Mesenchymal stem cell (in vitro differentiated cells and primary cell): ENCODE data around the gene MATN1.

Experiments
- DNase-seq: peaks from one replicate; pipeline ENCODE4 v3.0.0-alpha.2; 2013
- H2AFZ ChIP-seq: one replicate; pipeline ENCODE4 v1.6.1; 2013; ENCODE audit warnings: low read depth, mild to moderate bottlenecking, control low read depth, inconsistent platforms, low read length, moderate library complexity
- H2AK5ac ChIP-seq: 2 replicates; pipeline ENCODE4 v1.6.1; 2013; ENCODE audit warnings: low read length, moderate library complexity, mild to moderate bottlenecking, inconsistent platforms; ENCODE audit not compliant: severe bottlenecking
- H2BK120ac ChIP-seq: one replicate; pipeline ENCODE4 v1.6.1; 2013; ENCODE audit warnings: low read depth, mild to moderate bottlenecking, inconsistent platforms, low read length, moderate library complexity
- H2BK12ac ChIP-seq, 2 experiments: one replicate each; pipeline ENCODE4 v1.6.1; 2013; ENCODE audit warnings: inconsistent platforms in 2 of 2, low read length in 2 of 2, mild to moderate bottlenecking in 2 of 2, moderate library complexity in 2 of 2, control low read depth in 1 of 2
- H2BK15ac ChIP-seq: one replicate; pipeline ENCODE4 v1.6.1; 2013; ENCODE audit warnings: mild to moderate bottlenecking, low read depth, inconsistent platforms; ENCODE audit not compliant: poor library complexity, severe bottlenecking
- H2BK5ac ChIP-seq: 2 replicates; pipeline ENCODE4 v1.6.1; 2013; ENCODE audit warnings: low read depth, mild to moderate bottlenecking, low read length, control low read depth, inconsistent platforms; ENCODE audit not compliant: poor library complexity, severe bottlenecking
- H3K14ac ChIP-seq, 2 experiments: one replicate each; pipeline ENCODE4 v1.6.1; 2013; ENCODE audit warnings: inconsistent platforms in 2 of 2, low read length in 2 of 2, control low read depth in 1 of 2, mild to moderate bottlenecking in 1 of 2, moderate library complexity in 1 of 2
- H3K18ac ChIP-seq, 2 experiments: one replicate each; pipeline ENCODE4 v1.6.1; 2013; ENCODE audit warnings: inconsistent platforms in 2 of 2, low read length in 2 of 2, control low read depth in 1 of 2, low read depth in 1 of 2, mild to moderate bottlenecking in 1 of 2
- H3K23ac ChIP-seq, 2 experiments: one replicate each; pipeline ENCODE4 v1.6.1; 2013; ENCODE audit warnings: inconsistent platforms in 2 of 2, low read length in 2 of 2, mild to moderate bottlenecking in 2 of 2, moderate library complexity in 2 of 2, control low read depth in 1 of 2
- H3K27ac ChIP-seq: 2 replicates; pipeline ENCODE4 v1.5.1; 2013; ENCODE audit warnings: mild to moderate bottlenecking, moderate library complexity, low read length, control low read depth, inconsistent platforms; ENCODE audit not compliant: poor library complexity, severe bottlenecking
- H3K27me3 ChIP-seq, 2 experiments: 2 replicates each; pipeline versions ENCODE4 v1.6.1 to v1.7.0; 2013; ENCODE audit warnings: low read length in 2 of 2, mild to moderate bottlenecking in 2 of 2, moderate library complexity in 2 of 2, control low read depth in 1 of 2, inconsistent platforms in 1 of 2; ENCODE audit not compliant: control insufficient read depth in 1 of 2, insufficient read depth in 1 of 2
- H3K36me3 ChIP-seq, 2 experiments: 2 replicates each; pipeline versions ENCODE4 v1.6.1 to v1.7.0; 2013; ENCODE audit warnings: low read length in 2 of 2, control low read depth in 1 of 2, inconsistent platforms in 1 of 2, low read depth in 1 of 2, mild to moderate bottlenecking in 1 of 2; ENCODE audit not compliant: insufficient read depth in 2 of 2, control insufficient read depth in 1 of 2
- H3K4ac ChIP-seq, 2 experiments: one replicate each; pipeline ENCODE4 v1.6.1; 2013; ENCODE audit warnings: inconsistent platforms in 2 of 2, low read length in 2 of 2, mild to moderate bottlenecking in 2 of 2, moderate library complexity in 2 of 2, control low read depth in 1 of 2, low read depth in 1 of 2
- H3K4me1 ChIP-seq: 2 replicates; pipeline ENCODE4 v1.6.1; 2013; ENCODE audit warnings: low read depth, low read length, control low read depth; ENCODE audit not compliant: control insufficient read depth, insufficient read depth
- H3K4me2 ChIP-seq: 2 replicates; pipeline ENCODE4 v1.6.1; 2013; ENCODE audit warnings: low read length, mild to moderate bottlenecking, inconsistent platforms; ENCODE audit not compliant: poor library complexity, severe bottlenecking
- H3K4me3 ChIP-seq, 2 experiments: 2 replicates each; pipeline versions ENCODE4 v1.5.1 to v1.7.0; 2013; ENCODE audit warnings: low read length in 2 of 2, mild to moderate bottlenecking in 2 of 2, control low read depth in 1 of 2, low read depth in 1 of 2; ENCODE audit not compliant: insufficient read depth in 1 of 2
- H3K79me1 ChIP-seq: replicated peaks from 2 replicates; pipeline ENCODE4 v1.6.1; 2013; ENCODE audit warnings: mild to moderate bottlenecking, control low read depth, low read length, inconsistent platforms; ENCODE audit not compliant: poor library complexity, severe bottlenecking
- H3K9ac ChIP-seq: 2 replicates; pipeline ENCODE4 v1.7.0; 2013; ENCODE audit warnings: mild to moderate bottlenecking, low read length, moderate library complexity
- H3K9me3 ChIP-seq: 2 replicates; pipeline ENCODE4 v1.7.0; 2013; ENCODE audit warnings: mild to moderate bottlenecking, low read length; ENCODE audit not compliant: control insufficient read depth
- H4K8ac ChIP-seq: one replicate; pipeline ENCODE4 v1.6.1; 2013; ENCODE audit warnings: inconsistent platforms, mild to moderate bottlenecking, low read length, moderate library complexity
- H4K91ac ChIP-seq: one replicate; pipeline ENCODE4 v1.6.1; 2013; ENCODE audit warnings: mild to moderate bottlenecking, low read length, inconsistent platforms
- WGBS: methylation state at CpG from one replicate; pipeline ENCODE4 v1.1.7; 2013; ENCODE audit warnings: mixed read lengths; 5-methylcytosine and 5-hydroxymethylcytosine counted together

MATN1 gene

GRCh38 chr1:30748699-30749401, 25.5 kb upstream of the MATN1 start:
- Histone ChIP-seq H4K91ac (peak overlapping the region; percentile 43), H3K4ac (peak overlapping the region in 1 of 2 experiments; percentile 21), H2BK120ac (peak overlapping the region; percentile 21), H4K8ac (peak overlapping the region; percentile 1), H3K36me3 (no peaks in the 10 kb centered on the region), H2BK15ac (peak overlapping the region; percentile 50), H2AFZ (no peak overlapping the region), H3K14ac (no peak overlapping the region), H2BK12ac (no peak overlapping the region), H3K23ac (no peak overlapping the region), H3K27ac (peak overlapping the region; percentile 61), H2AK5ac (peak overlapping the region; percentile 80), H2BK5ac (no peak overlapping the region), H3K4me2 (no peak overlapping the region), H3K27me3 (peaks cover 0 to 37% of the 10 kb centered on the region in 2 experiments), H3K9me3 (no peaks in the 10 kb centered on the region), H3K18ac (peak overlapping the region; percentile 68 to 76), H3K4me1 (peaks cover 22% of the 10 kb centered on the region), H3K4me3 (no peak overlapping the region), H3K79me1 (no peaks in the 10 kb centered on the region), H3K9ac (peak overlapping the region; percentile 10)
- peak; percentile 12 for DNase-seq
- 87% methylated on average over 15 of the region's 16 CpGs for WGBS

DNA sequence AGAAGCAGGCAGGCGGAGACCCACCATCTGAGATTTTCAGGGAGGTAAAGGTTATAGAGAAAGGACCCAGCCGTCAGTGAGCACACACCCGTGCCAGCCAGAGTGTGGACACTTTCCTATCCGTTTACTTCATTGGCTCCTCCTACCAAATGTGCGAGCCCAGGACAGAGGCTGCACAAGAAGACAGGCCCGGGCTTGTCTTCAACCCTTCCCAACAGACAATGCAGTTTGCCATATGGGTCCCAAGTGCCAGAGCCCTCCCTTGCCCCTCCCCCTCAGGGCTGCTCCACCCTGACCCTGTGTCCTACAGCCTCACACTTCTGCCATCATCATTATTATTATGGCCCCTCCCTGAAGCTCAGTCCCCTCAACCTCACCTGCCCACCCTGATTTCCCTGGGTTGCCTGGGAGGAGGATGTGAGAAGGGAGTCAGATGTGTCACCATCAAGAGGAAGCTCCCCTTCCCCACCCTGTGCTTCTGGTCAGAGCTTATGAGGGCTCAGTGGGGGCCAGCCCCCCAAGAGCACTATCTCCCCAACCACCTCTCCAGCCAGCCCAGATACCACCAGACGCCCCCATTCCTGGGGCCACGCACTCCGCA, 24.8 kb upstream of the MATN1 start:
- peak overlapping the region; percentile 50 for H2BK15ac ChIP-seq
- H3K14ac ChIP-seq = no peak overlapping the region
- H2BK5ac ChIP-seq = peak overlapping the region; percentile 36
- H3K23ac ChIP-seq = no peak overlapping the region
- peak overlapping the region; percentile 80 for H2AK5ac ChIP-seq
- H2BK120ac ChIP-seq = no peak overlapping the region
- 79% methylated on average over 9 of the region's 9 CpGs for WGBS
- H2BK12ac ChIP-seq = no peak overlapping the region
- H2AFZ ChIP-seq = no peak overlapping the region
- H3K4ac ChIP-seq = peak overlapping the region in 1 of 2 experiments; percentile 21
- peak overlapping the region; percentile 43 for H4K91ac ChIP-seq
- peak overlapping the region; percentile 1 for H4K8ac ChIP-seq
- no peaks in the 10 kb centered on the region for H3K79me1 ChIP-seq
- H3K4me2 ChIP-seq = no peak overlapping the region
- peak overlapping the region; percentile 10 for H3K9ac ChIP-seq
- peak overlapping the region; percentile 61 for H3K27ac ChIP-seq
- no peaks in the 10 kb centered on the region for H3K36me3 ChIP-seq
- DNase-seq = no peak
- no peaks in the 10 kb centered on the region for H3K9me3 ChIP-seq
- H3K4me1 ChIP-seq = peaks cover 22% of the 10 kb centered on the region
- H3K18ac ChIP-seq = peak overlapping the region; percentile 68 to 76
- H3K27me3 ChIP-seq = peaks cover 0 to 31% of the 10 kb centered on the region in 2 experiments
- H3K4me3 ChIP-seq = no peak overlapping the region

GRCh38 chr1:30747033-30748008, 23.9 kb upstream of the MATN1 start:
- H3K36me3 ChIP-seq = no peaks in the 10 kb centered on the region
- H3K4me3 ChIP-seq = no peak overlapping the region
- H3K23ac ChIP-seq = no peak overlapping the region
- no peak overlapping the region for H2BK5ac ChIP-seq
- no peak overlapping the region for H2BK15ac ChIP-seq
- no peak for DNase-seq
- H3K9me3 ChIP-seq = no peaks in the 10 kb centered on the region
- no peak overlapping the region for H3K9ac ChIP-seq
- peaks cover 19% of the 10 kb centered on the region for H3K4me1 ChIP-seq
- H3K79me1 ChIP-seq = no peaks in the 10 kb centered on the region
- H4K91ac ChIP-seq = no peak overlapping the region
- no peak overlapping the region for H2BK120ac ChIP-seq
- no peak overlapping the region for H3K4me2 ChIP-seq
- H3K18ac ChIP-seq = no peak overlapping the region
- peak overlapping the region; percentile 54 for H2AK5ac ChIP-seq
- peaks cover 0 to 31% of the 10 kb centered on the region in 2 experiments for H3K27me3 ChIP-seq
- H2BK12ac ChIP-seq = peak overlapping the region in 1 of 2 experiments; percentile 40
- WGBS = 94% methylated on average over 17 of the region's 17 CpGs
- no peak overlapping the region for H3K27ac ChIP-seq
- no peak overlapping the region for H4K8ac ChIP-seq
- H2AFZ ChIP-seq = no peak overlapping the region
- H3K14ac ChIP-seq = no peak overlapping the region
- H3K4ac ChIP-seq = no peak overlapping the region
